Left cardiac atrium (tissue), 4 donors: ENCODE results near the gene ALOX12. TPM values are rescaled to one million over a fixed set of nuclear protein-coding genes. Genes with fewer than 3 reads are reported as not detected.

Experiments used
- ATAC-seq, 2 donors: fragments of 200-7000 bp; cut with Tn5 transposase; one replicate each; pipeline ENCODE4 v1.9.1; 2020; ENCODE audit warnings: mild to moderate bottlenecking in 2 of 2, moderate library complexity in 2 of 2
- DNase-seq: peaks from one replicate; pipeline ENCODE4 v3.0.0-alpha.2; 2020
- intact Hi-C, 2 donors: fragments of 100-400 bp; cut with DNase I; formaldehyde crosslinking; loops; one replicate each; pipeline versions ENCODE4 v1.14.1 to v1.15.1; 2022 to 2023
- total RNA-seq, 2 donors: library from RNA; stranded (reverse); fragmentation: NEBNext Ultra II Directional; extraction: Animal tissue kit (Norgen Biotek cat#: 25700); gene quantifications; one replicate each; pipeline ENCODE4 v1.2.1, GENCODE V29; 2021
- donor health status: DM: no; HTN: yes; CAD: no.
- donor health status: DM: no; HTN: yes; CAD: no; lungs with severe emphysema.
- donor health status: DM: yes; HTN: yes; CAD: no.
- donor health status: Dilated cardiomyopathy.

ALOX12 gene
- total RNA-seq, 2 donors from 2014 or later: 0.21 TPM; not detected in 1

- ATAC-seq: no peak
- intact Hi-C loops: no loop called here
Observed at GRCh38 chr17:7019367-7019766, 23.5 kb downstream of the ALOX12 start.

GRCh38 chr17:7019839-7020519 is 24.1 kb downstream of the ALOX12 start:
- intact Hi-C loops: no loop called here
- peak; percentile 70 for DNase-seq
- no peak for ATAC-seq

More at GRCh38 chr17:7019367-7019766, 23.5 kb downstream of the ALOX12 start:
- no peak for DNase-seq

GRCh38 chr17:7020894-7021664 is 25.2 kb downstream of the ALOX12 start:
- ATAC-seq: no peak

GRCh38 chr17:7021993-7022778 is 26.3 kb downstream of the ALOX12 start:
- ATAC-seq: peak; percentile 61 to 66
- intact Hi-C loops: no loop called here
- peak; percentile 87 for DNase-seq

More at GRCh38 chr17:7020894-7021664, 25.2 kb downstream of the ALOX12 start:
- intact Hi-C loops: no loop called here
- no peak for DNase-seq

GRCh38 chr17:7022781-7023571 is 27.1 kb downstream of the ALOX12 start, which contains the start of gene BCL6B:
Gene BCL6B, plus strand, starts transcription at chr17:7023050. Its CDS starts 622 bp downstream, at chr17:7023672.
- DNase-seq: peak; percentile 63
- peak; percentile 10 to 13 for ATAC-seq
- intact Hi-C loops: no loop called here

- DNase-seq: peak; percentile 95
- intact Hi-C loops: no loop called here
- ATAC-seq: peak; percentile 62 to 73
Observed at GRCh38 chr17:7023576-7024401, 27.9 kb downstream of the ALOX12 start.

- DNase-seq: no peak
- intact Hi-C loops: no loop called here
Observed at GRCh38 chr17:7024402-7024785, 28.5 kb downstream of the ALOX12 start.

GRCh38 chr17:7025245-7025644 is 29.4 kb downstream of the ALOX12 start:
- intact Hi-C loops: no loop called here
- ATAC-seq: no peak
- DNase-seq: no peak

More at GRCh38 chr17:7024402-7024785, 28.5 kb downstream of the ALOX12 start:
- ATAC-seq: no peak

GRCh38 chr17:7026471-7027115 is 30.7 kb downstream of the ALOX12 start:
- ATAC-seq: no peak
- intact Hi-C loops: no loop called here
- no peak for DNase-seq

GRCh38 chr17:7027335-7027734 is 31.5 kb downstream of the ALOX12 start:
- DNase-seq: no peak
- intact Hi-C loops: no loop called here
- ATAC-seq: no peak

- intact Hi-C loops: no loop called here
- ATAC-seq: no peak
- DNase-seq: no peak
Observed at GRCh38 chr17:7029096-7029495, 33.2 kb downstream of the ALOX12 start.

GRCh38 chr17:7029659-7030058 is 33.8 kb downstream of the ALOX12 start:
- ATAC-seq (peak; percentile 8 to 74), DNase-seq (no peak)
- intact Hi-C loops: no loop called here

GRCh38 chr17:7034955-7035590 is 39.2 kb downstream of the ALOX12 start:
- intact Hi-C loops: no loop called here
- ATAC-seq (peak; percentile 31 to 34), DNase-seq (no peak)

GRCh38 chr17:7035591-7036368 is 39.9 kb downstream of the ALOX12 start, which contains the start of gene SLC16A13:
Gene SLC16A13, plus strand, starts transcription at chr17:7036015. Its CDS starts 368 bp downstream, at chr17:7036383.
- intact Hi-C loops: no loop called here
- DNase-seq (peak; percentile 98), ATAC-seq (peak; percentile 97 to 98)

GRCh38 chr17:7038025-7038862 is 42.4 kb downstream of the ALOX12 start:
- intact Hi-C loops: no loop called here
- ATAC-seq: no peak

More at GRCh38 chr17:7038025-7038862, 42.4 kb downstream of the ALOX12 start:
- DNase-seq: no peak
